ENCODE results near the gene FAM118A. TPM values are rescaled to one million over a fixed set of nuclear protein-coding genes. Genes with fewer than 3 reads are reported as not detected.

The FAM118A gene
- total and polyA plus RNA-seq, 9 of the 15 experiments (the other 6 are each of a cell fraction or from before 2014, with no cell fraction given), result 17.0 to 223 (median 59.4) TPM

- H3K4me1 ChIP-seq (replicated peaks in 1 of 2; ENCODE audit: control insufficient read depth in 2 of 2, insufficient read depth in 2 of 2, low read length in 2 of 2), result no peaks in the 10 kb centered on the region
- in situ Hi-C loops (cut with MboI) (no loop called here), intact Hi-C loops (cut with micrococcal nuclease) (no loop called here)
- H3K4me3 ChIP-seq, result no peak overlapping the region
- H3K27ac ChIP-seq (ENCODE audit: extremely low read depth, low read depth, low read length), result no peak overlapping the region
- H3K4me2 ChIP-seq (ENCODE audit: insufficient read depth, low read length), result no peak overlapping the region
- no peak for FAIRE-seq
- no peaks in the 10 kb centered on the region for H3K9me3 ChIP-seq (replicated peaks; ENCODE audit: control insufficient read depth, insufficient read depth, low read depth, low read length)
- H3K9ac ChIP-seq (ENCODE audit: insufficient read depth in 1 of 2, low read depth in 2 of 2, low read length in 2 of 2), result no peak overlapping the region
- 0% methylated on average over 1 of the region's 1 CpG for WGBS (ENCODE audit: insufficient coverage, low coverage, missing lambda C conversion rate)
- POLR2A ChIA-PET, result no interaction called here
- ATAC-seq, result no peak
- no peaks in the 10 kb centered on the region for H3K79me2 ChIP-seq (ENCODE audit: control insufficient read depth, insufficient read depth, low read length)
- no peak for DNase-seq (ENCODE audit: extremely low read depth in 1 of 4, low spot score in 3 of 4)
- no TSS peak for BruUV-seq (replicated peaks)
- H3K27me3 ChIP-seq (ENCODE audit: control insufficient read depth in 2 of 2, insufficient read depth in 2 of 2, low read length in 2 of 2), result no peaks in the 10 kb centered on the region
- H3K9me1 ChIP-seq (ENCODE audit: control insufficient read depth, insufficient read depth, low read length), result no peaks in the 10 kb centered on the region
- H3K36me3 ChIP-seq (ENCODE audit: control insufficient read depth, insufficient read depth, low read length), result no peaks in the 10 kb centered on the region
- CTCF ChIA-PET (ENCODE audit: low intra/inter-chr PET ratio), result no interaction called here
- TF ChIP-seq ZFP30 (CRISPR knock-in tag; IDR thresholded peaks at IDR 0.05; ENCODE audit: borderline replicate concordance) (no peak), CHCHD3 (CRISPR knock-in tag; IDR thresholded peaks at IDR 0.05) (no peak), JUNB (CRISPR knock-in tag; conservative IDR thresholded peaks at IDR 0.05) (no peak), MTA1 (IDR thresholded peaks at IDR 0.05; ENCODE audit: borderline replicate concordance) (no peak), CHD4 (IDR thresholded peaks at IDR 0.05; ENCODE audit: insufficient read depth, insufficient replicate concordance, low read depth, low read length, poor library complexity, severe bottlenecking) (no peak), SMAD2 (IDR thresholded peaks at IDR 0.05; ENCODE audit: low read depth, low read length) (no peak), ZFX (CRISPR knock-in tag; IDR thresholded peaks at IDR 0.05) (no peak), U2AF1 (optimal IDR thresholded peaks at IDR 0.05; ENCODE audit: low read depth, low read length) (no peak), FIP1L1 (IDR thresholded peaks at IDR 0.05; ENCODE audit: low read depth, low read length, poor library complexity, severe bottlenecking) (no peak), TCF7 (IDR thresholded peaks at IDR 0.05; ENCODE audit: borderline replicate concordance) (no peak), PYGO2 (tag; IDR thresholded peaks at IDR 0.05) (no peak), ZNF695 (CRISPR knock-in tag; IDR thresholded peaks at IDR 0.05) (no peak), ZFPM2 (CRISPR knock-in tag; IDR thresholded peaks at IDR 0.05) (no peak), CREBBP (IDR thresholded peaks at IDR 0.05; ENCODE audit: low read depth, low read length) (no peak), TEAD2 (tag; IDR thresholded peaks at IDR 0.05) (no peak), ARID2 (IDR thresholded peaks at IDR 0.05) (no peak), POLR2H (tag; IDR thresholded peaks at IDR 0.05; ENCODE audit: low read depth) (no peak)
- H2AFZ ChIP-seq (ENCODE audit: low read depth, low read length), result no peak overlapping the region
- H4K20me1 ChIP-seq (replicated peaks; ENCODE audit: control insufficient read depth, insufficient read depth, low read length), result no peaks in the 10 kb centered on the region
Observed at GRCh38 chr22:45376703-45377102, 67.0 kb downstream of the FAM118A start.

Measured in K562 (cell line).